H7 (cell line): Measurements from ENCODE around the gene EGF. TPM values are rescaled to one million over a fixed set of nuclear protein-coding genes. Genes with fewer than 3 reads are reported as not detected.

Source experiments
- DNase-seq: peaks from one replicate; pipeline ENCODE4 v3.0.0; 2012
- H3K27me3 ChIP-seq: 2 replicates; pipeline ENCODE4 v1.6.0; 2011; ENCODE audit warnings: mild to moderate bottlenecking, low read length; ENCODE audit not compliant: control insufficient read depth, insufficient read depth
- H3K36me3 ChIP-seq: replicated peaks from 2 replicates; pipeline ENCODE4 v1.5.1; 2011; ENCODE audit warnings: low read length; ENCODE audit not compliant: control insufficient read depth, insufficient read depth
- H3K4me3 ChIP-seq: 2 replicates; pipeline ENCODE4 v1.5.1; 2011; ENCODE audit warnings: low read depth, mild to moderate bottlenecking, control low read depth, low read length, moderate library complexity; ENCODE audit not compliant: insufficient read depth
- total RNA-seq: library from RNA; depleted of rRNA; stranded (reverse); fragments of >200 nt; shearing (Covaris generic); gene quantifications from 2 replicates; pipeline ENCODE4 v1.2.3, GENCODE V29; 2014

EGF gene
- total RNA-seq, 1 experiment from 2014 or later = 5.3 TPM

DNA sequence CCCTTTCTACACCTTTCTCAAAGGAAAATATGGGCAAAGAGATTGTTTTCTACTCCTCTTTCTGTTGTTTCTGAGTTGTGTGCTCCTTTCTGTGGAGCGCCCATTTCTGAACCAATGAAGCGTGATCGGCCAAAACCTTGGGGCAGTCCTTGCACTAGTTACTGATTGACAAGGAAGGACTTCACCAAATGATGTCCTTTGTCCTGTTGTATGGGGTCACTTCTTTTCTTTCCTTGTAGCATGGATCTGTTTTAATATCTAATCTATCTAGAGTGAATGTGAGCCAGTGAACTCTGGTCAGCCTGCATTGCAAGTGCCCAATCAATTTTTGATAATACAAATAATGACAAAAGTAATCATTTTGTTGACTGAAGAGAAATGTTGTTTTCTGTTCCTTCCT, 94.5 kb downstream of the EGF start:
- Histone ChIP-seq H3K27me3 (no peaks in the 10 kb centered on the region), H3K4me3 (no peak overlapping the region), H3K36me3 (no peaks in the 10 kb centered on the region)
- no peak for DNase-seq

DNA sequence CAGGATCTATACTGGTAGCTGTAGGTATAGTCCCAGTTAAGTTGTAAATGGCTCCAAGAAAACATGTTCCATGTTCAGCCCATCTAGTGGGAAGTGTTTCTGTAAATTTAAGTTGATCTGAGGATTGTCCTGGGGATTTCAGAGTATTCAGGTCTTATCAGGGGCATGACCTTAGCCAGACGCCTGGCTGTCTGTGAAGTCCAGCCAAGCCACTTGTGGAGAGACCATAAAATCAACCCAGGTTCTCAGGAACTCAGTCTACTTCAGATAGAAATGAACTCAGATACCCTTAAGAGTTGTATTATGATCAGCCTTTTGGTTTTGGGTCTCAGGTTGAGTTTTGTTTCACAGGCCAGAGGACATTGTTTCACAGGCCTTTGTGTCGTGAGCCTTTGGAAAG, 95.9 kb downstream of the EGF start:
- Histone ChIP-seq H3K36me3 (no peaks in the 10 kb centered on the region), H3K4me3 (no peak overlapping the region), H3K27me3 (no peaks in the 10 kb centered on the region)
- DNase-seq = no peak

- H3K36me3 ChIP-seq = no peaks in the 10 kb centered on the region
- DNase-seq = no peak
- no peak overlapping the region for H3K4me3 ChIP-seq
- H3K27me3 ChIP-seq = no peaks in the 10 kb centered on the region
Measured at GRCh38 chr4:110009550-110009949, 96.9 kb downstream of the EGF start.

GRCh38 chr4:110010797-110011196, 98.1 kb downstream of the EGF start:
- no peaks in the 10 kb centered on the region for H3K27me3 ChIP-seq
- H3K36me3 ChIP-seq = no peaks in the 10 kb centered on the region
- no peak overlapping the region for H3K4me3 ChIP-seq
- no peak for DNase-seq

GRCh38 chr4:110012917-110013316, 100.2 kb downstream of the EGF start:
- Histone ChIP-seq H3K4me3 (no peak overlapping the region), H3K27me3 (no peaks in the 10 kb centered on the region), H3K36me3 (no peaks in the 10 kb centered on the region)
- DNase-seq = no peak

DNA sequence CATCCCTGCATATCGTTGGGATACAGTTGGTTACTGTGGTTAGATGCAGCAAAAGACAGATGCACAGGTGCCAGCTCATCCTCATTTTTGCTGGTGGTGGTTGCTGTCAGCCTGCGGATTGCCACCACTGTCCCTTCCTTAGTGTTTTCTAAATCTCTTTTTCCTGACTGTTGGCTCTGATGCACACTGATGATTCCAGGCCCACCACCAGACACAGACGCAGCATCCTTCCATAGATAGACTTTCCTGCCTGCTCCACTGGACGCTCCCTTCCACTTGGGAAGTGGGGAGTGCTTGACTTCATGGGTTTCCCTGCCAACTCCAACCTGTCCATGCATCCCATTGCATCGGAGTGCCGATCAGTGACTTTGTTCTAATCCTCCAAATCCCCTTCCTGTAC, 101.5 kb downstream of the EGF start:
- Histone ChIP-seq H3K4me3 (no peak overlapping the region), H3K36me3 (no peaks in the 10 kb centered on the region), H3K27me3 (no peaks in the 10 kb centered on the region)
- DNase-seq = no peak

DNA sequence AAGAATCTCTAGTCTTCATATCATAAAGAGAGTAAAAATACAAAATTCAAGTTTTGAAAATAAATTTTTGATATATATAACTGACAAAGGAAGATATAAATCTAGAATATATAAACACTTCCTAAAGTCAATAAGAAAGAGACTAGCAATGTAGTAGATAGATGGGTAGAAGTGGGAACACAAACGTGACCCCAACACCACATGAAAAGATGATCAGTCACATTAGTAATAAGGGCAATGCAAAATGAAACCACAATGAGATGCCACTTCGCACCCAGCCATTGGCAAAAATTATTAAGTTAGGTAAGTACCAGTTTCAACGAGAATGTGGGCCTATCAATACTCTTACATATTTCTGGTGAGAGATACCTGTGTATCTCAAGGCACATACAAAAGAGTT, 106.5 kb downstream of the EGF start:
- Histone ChIP-seq H3K36me3 (no peaks in the 10 kb centered on the region), H3K4me3 (no peak overlapping the region), H3K27me3 (no peaks in the 10 kb centered on the region)
- DNase-seq = no peak

GRCh38 chr4:110020139-110020538, 107.5 kb downstream of the EGF start:
- Histone ChIP-seq H3K36me3 (no peaks in the 10 kb centered on the region), H3K27me3 (no peaks in the 10 kb centered on the region), H3K4me3 (no peak overlapping the region)
- DNase-seq = no peak

DNA sequence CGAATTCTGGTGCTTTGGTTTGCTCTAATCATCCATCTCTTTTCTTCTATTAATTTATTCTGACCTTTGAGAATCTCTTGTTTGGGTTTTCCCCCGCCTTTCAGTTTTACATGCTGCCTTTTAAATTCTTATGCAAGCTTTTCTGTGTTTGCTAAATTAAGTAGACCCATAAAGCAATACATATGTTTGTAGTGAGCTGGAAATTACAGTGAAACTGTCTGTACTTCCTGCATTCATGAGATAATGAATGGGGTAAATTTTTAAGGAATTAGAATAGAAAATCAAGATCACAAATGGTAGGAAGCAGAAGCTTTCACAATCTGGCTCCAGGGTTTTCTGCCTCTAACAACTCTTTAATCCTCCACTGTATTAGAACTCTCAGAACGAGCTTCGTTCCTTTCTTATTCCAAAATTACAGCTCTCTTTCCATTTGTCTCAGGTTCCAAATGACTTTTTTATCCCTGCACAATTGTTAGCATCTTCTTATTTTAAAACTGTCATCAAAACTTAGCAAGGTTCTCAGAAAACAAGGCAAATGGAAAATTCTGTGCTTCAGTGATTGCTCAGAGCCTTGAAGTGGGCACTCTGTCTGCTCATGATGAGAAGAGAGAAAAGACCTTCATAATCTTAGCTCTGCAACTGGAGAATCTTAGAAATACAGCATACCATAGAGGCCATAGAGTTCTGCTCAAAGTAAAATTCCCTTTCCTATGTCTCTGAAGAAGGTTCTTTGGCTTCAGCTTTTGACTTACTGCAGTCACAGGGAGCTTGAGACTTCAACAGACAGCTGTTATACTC, 108.2 kb downstream of the EGF start:
- no peak for DNase-seq

GRCh38 chr4:110022457-110022856, 109.8 kb downstream of the EGF start:
- DNase-seq = no peak
- no peak overlapping the region for H3K4me3 ChIP-seq
- no peaks in the 10 kb centered on the region for H3K27me3 ChIP-seq
- no peaks in the 10 kb centered on the region for H3K36me3 ChIP-seq

More for the DNA sequence above, 108.2 kb downstream of the EGF start:
- no peaks in the 10 kb centered on the region for H3K36me3 ChIP-seq
- H3K4me3 ChIP-seq = no peak overlapping the region
- no peaks in the 10 kb centered on the region for H3K27me3 ChIP-seq

- H3K36me3 ChIP-seq = no peaks in the 10 kb centered on the region
- H3K4me3 ChIP-seq = no peak overlapping the region
- no peak for DNase-seq
- H3K27me3 ChIP-seq = no peaks in the 10 kb centered on the region
Measured at GRCh38 chr4:110025056-110025455, 112.4 kb downstream of the EGF start.

DNA sequence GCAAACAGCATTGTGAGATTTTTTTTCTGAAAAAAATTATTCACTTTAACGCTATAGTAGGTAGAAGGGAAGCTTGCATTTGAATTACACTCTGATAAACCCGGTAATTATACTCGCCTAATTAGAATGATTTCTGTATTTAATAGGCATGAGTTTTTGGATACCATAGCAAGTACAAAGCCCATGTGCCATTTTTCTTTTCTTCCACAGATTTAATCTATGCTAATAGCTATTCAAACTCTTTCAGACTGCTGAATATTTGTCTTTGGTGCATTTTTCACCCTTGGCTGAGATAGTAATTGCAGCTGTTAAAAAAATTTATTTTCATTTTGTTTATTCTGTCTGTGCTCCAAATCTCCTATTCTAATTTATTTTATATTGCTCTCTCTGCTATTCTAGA, 113.0 kb downstream of the EGF start:
- no peak for DNase-seq
- Histone ChIP-seq H3K4me3 (no peak overlapping the region), H3K36me3 (no peaks in the 10 kb centered on the region), H3K27me3 (no peaks in the 10 kb centered on the region)

DNA sequence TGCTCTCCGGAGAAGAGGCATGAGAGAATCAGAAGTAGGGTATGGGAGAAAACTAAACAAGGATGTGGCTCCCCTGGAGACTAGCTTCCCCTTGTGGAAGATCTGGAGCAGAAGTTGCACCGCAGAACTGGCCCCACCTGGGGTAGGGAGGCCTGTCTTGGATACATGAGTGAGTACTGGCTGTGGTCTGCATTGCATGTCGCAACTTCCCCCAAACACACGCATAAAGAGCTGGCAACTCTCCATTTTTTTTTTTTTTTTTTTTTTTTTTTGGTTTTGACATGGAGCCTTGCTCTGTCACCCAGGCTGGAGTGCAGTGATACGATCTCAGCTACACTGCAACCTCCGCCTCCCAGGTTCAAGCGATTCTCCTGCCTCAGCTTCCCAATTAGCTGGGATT, 119.9 kb downstream of the EGF start:
- H3K36me3 ChIP-seq = no peaks in the 10 kb centered on the region
- H3K4me3 ChIP-seq = no peak overlapping the region
- DNase-seq = no peak
- H3K27me3 ChIP-seq = no peaks in the 10 kb centered on the region

- DNase-seq = no peak
- Histone ChIP-seq H3K4me3 (no peak overlapping the region), H3K27me3 (no peaks in the 10 kb centered on the region), H3K36me3 (no peaks in the 10 kb centered on the region)
Measured at GRCh38 chr4:110033355-110034025, 120.8 kb downstream of the EGF start.

DNA sequence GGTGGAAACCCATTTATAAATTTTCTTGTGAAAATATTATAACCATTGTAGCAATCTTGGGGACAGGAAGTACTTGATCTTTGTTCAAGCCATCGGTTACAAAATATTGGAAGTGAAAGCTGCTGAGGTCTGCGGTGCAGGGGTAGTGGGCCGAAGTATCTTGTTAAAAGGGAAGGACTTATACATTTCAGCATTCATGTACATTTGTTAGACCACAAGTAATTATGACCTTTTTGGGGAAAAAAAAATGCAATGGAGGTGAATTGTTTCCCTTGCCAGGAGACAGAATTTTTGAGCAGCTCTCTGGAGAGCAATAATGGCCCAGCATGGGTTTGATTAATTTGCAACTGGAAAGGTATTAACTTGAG, 121.3 kb downstream of the EGF start:
- H3K36me3 ChIP-seq = no peaks in the 10 kb centered on the region

More for the DNA sequence above, 121.3 kb downstream of the EGF start:
- Histone ChIP-seq H3K27me3 (no peaks in the 10 kb centered on the region), H3K4me3 (no peak overlapping the region)
- DNase-seq = no peak
